ENCODE results near the gene KDM2B.
"Not testable (repeated sequence)": the region's sequence is repeated elsewhere in the genome, so short reads cannot be mapped to it uniquely, and the experiment has no call there.

The KDM2B gene

GRCh38 chr12:121420109-121420508 is 160.7 kb downstream of the KDM2B start:
- DNase-seq, result no peak

- no peak for DNase-seq
These were observed 163.0 kb downstream of the KDM2B start for GRCh38 chr12:121417847-121418246.

DNA sequence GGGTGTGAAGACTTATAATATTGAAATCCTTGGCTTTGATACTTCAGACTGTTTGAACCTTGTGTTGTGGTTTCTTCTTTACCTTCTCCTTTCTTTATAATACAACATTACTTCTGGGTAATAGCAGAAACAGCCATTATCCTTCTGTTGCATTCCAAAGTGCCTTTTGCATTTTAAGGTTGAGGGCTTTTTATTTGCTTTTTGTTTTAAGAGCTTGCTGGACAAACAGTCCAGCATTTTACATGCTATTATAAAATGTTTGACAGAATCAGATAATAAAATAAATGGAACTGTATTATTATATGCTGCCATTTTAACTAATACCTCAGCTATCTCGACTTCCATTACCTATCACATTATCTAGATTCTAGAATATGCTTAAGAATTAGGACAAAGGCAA is 166.9 kb downstream of the KDM2B start:
- DNase-seq, result no peak

DNA sequence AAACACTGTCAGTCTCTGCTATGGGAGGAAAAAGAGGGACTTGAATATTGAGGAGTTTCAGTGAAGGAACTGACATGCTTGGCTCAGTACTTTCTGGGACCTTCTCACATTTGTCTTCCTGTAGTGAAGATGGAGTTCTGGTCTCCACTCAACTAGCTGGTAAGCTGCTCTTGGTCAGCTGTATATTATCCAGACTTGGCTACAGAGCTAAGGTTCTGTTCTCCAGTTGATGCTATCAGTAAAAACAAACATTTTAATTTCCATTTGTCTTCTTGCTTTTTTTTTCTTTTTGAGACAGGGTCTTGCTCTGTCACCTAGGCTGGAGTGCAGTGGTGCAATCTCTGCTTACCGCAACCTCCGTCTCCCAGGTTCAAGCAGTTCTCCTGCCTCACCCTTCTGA is 175.6 kb downstream of the KDM2B start:
- no peak for DNase-seq

GRCh38 chr12:121404734-121405133 is 176.1 kb downstream of the KDM2B start:
- DNase-seq, result peak; percentile 77

- no peak for DNase-seq
These were observed 177.1 kb downstream of the KDM2B start for GRCh38 chr12:121403721-121404120.

DNA sequence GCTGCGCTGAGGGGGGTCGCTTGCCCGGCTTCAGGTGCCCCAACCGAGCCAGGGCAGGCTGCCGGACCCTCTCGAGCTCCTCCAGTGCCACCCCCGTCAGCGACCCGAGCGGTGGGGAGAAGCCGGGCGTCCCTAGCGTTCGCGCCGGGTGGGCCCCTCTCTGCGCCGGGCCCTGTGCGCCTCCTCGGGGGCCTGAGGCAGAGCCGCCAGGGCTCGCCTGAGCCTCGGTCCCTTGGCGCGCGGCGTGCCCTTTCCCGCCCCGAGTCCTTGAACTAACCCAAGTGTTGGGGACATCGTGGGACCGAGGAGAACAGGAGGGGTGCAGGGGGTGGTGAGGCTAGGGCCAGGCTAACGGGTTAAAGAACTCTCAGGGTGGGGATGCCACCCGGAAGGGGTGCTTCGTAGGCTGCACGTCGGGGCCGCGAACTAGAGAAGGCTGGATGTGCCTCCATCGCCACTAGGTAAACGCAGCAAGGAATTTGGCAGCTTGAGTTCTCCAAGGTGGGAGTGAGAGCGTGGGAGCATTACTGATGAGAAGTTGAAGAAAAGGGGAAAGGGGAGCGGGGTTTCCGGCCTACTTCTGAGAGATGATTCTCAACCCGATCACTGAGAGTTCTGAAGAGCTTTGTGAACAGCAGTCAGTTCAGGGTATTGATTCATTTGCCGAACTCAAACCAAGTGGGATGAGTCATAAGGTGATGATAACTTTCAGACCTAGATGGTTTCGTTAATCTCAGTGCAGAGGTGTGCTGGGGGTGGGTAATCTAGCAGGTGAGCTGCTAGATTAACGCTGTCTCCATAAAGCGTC is 180.3 kb downstream of the KDM2B start:
- no peak for DNase-seq

DNA sequence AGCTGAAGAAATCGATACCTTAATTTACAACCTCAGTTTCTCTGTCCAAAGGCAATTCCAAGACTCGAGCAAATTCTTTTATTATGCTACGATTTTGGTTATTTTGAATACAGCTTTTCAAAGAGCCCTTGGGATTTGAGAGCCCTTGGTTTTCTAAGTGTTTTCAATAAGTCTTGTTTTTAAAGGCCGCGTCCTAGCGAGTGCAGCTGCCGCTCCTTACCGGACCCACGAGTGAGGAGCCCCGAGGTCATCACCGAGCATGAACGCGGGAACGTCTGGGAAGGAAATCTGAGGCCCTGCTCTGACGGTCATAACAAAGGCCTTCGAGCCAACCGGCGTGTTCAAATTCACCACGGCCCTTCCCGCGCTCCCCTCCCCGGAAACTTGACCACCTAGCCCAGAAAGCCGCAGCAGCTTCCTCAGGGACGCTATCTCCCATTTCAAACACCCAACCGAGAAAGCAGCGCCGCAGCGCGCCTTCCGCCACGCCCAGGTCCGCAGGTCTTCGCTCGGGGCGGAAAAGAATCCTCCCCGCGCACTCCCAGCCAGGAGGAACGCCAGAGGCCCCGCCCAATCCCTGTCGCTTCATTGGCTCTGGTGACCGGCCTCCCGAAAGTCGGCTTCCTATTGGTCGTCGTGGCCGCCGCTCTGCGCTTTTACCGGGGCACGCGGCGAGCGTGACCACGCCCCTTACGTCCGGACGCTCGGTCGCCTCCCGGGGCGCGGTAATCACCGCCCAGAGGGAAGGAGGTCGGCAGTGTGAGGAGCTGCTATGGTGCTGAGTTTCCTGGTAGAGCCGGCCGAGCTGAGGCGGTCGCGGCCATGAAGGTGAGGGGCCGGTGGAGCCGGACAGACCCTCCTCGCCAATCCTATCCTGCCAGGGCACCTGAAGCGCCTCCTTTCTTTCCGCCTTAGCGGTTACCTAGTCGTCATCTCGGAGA is 181.2 kb downstream of the KDM2B start, which contains the start of gene RNF34:
TSS of gene RNF34 (plus strand) at position 728 of the 941 bp plus-strand sequence. CDS start at position 823, 95 bp downstream.
- DNase-seq, result peak; percentile 98

DNA sequence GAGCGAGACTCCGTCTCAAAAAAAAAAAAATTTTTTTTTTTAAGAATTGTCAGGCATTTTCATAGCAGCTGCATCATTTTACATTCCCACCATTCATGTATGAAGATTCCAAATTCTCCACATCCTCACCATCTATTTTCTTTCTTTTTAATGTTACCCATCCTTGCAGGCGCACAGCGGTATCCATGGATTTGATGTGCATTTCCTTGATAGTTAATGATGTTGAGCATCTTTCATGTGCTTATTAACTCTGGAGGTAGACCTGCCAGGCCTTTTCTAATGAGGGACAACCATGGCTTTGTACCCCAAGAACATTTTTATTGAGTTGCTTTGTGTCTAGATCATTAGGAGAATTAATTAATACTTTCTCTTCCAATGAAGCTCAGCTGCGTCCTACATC is 182.5 kb downstream of the KDM2B start:
- no peak for DNase-seq

DNA sequence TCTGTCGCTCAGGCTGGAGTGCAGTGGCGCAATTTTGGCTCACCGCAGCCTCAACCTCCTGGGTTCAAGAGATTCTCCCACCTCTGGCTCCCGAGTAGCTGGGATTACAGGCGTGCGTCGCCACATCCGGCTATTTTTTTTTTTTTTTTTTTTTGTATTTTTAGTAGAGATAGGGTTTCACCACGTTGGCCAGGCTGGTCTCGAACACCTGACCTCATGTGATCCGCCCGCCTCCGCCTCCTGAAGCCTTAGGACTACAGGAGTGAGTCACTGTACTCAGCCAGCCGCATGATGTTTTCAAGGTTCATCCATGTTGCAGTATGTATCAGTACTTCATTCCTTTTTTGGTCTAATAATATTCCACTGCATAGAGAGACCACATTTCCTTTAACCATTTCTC is 183.3 kb downstream of the KDM2B start:
- DNase-seq, result no peak

GRCh38 chr12:121392325-121392716 is 188.5 kb downstream of the KDM2B start:
- DNase-seq, result no peak

GRCh38 chr12:121391619-121392324 is 189.1 kb downstream of the KDM2B start:
- DNase-seq, result no peak

GRCh38 chr12:121390856-121391255 is 190.0 kb downstream of the KDM2B start:
- DNase-seq, result no peak

GRCh38 chr12:121388421-121388981 is 192.3 kb downstream of the KDM2B start:
- no peak for DNase-seq

DNA sequence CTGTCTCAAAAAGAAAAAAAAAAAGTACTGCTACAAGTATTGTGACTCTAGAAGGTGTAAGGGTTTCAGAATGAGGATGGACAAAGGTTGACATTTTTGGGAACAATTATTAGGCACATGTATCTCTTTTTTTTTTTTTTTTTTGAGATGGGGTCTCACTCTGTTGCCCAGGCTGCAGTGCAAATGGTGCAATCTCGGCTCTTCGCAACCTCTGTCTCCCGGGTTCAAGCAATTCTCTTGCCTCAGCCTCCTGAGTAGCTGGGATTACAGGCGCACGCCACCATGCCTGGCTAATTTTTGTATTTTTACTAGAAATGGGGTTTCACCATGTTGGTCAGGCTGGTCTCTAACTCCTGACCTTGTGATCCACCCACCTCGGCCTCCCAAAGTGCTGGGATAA is 195.9 kb downstream of the KDM2B start:
- not testable (repeated sequence) for DNase-seq

GRCh38 chr12:121383601-121384021 is 197.2 kb downstream of the KDM2B start:
- no peak for DNase-seq

DNA sequence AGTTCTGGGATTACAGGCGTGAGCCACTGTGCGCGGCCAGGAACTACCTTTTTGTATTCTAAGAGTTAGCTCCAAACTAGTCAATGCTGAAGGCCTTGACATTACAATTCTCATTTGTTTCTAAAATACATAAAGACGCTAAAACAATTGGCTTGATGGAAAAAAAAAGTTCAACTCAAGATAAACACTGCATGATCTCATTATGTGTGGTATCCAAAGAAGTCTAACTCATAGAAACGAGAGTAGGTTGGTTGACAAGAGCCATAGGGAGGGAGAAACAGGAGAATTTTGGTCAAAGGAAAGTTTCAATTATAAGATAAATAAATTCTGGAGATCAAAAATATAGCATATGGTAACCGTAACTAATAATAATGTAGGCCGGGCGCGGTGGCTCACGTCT is 200.9 kb downstream of the KDM2B start:
- DNase-seq, result no peak

Data from DMS153 (cell line).